Immature natural killer cell (primary cell): Measurements from ENCODE around the gene HEATR5A. TPM values are rescaled to one million over a fixed set of nuclear protein-coding genes. Genes with fewer than 3 reads are reported as not detected.
A peak's percentile ranks its signal among the peaks of the same experiment; 100 is the strongest.
"Not testable (repeated sequence)": the region's sequence is repeated elsewhere in the genome, so short reads cannot be mapped to it uniquely, and the experiment has no call there.

ENCODE experiments used
- DNase-seq, 3 donors: peaks; one replicate each; pipeline ENCODE4 v3.0.0; 2022; ENCODE audit warnings: mixed read lengths in 1 of 3
- H3K27ac Mint-ChIP-seq, 6 donors: one replicate each; pipeline ENCODE4 v1.8.0; 2020; ENCODE audit warnings: mixed read lengths in 6 of 6, mild to moderate bottlenecking in 5 of 6, inconsistent platforms in 4 of 6, moderate library complexity in 3 of 6
- H3K27me3 Mint-ChIP-seq, 3 donors: one replicate each; pipeline ENCODE4 v1.8.0; 2020 to 2021; ENCODE audit warnings: low read depth in 3 of 3, mild to moderate bottlenecking in 3 of 3, mixed read lengths in 3 of 3, moderate library complexity in 3 of 3, inconsistent platforms in 1 of 3
- H3K36me3 Mint-ChIP-seq, 3 donors: one replicate each; pipeline ENCODE4 v1.8.0; 2020; ENCODE audit warnings: mixed read lengths in 3 of 3, inconsistent platforms in 2 of 3, mild to moderate bottlenecking in 2 of 3
- H3K4me1 Mint-ChIP-seq, 2 donors: one replicate each; pipeline ENCODE4 v1.8.0; 2020; ENCODE audit warnings: inconsistent platforms in 2 of 2, mild to moderate bottlenecking in 2 of 2, mixed read lengths in 2 of 2, moderate library complexity in 1 of 2
- H3K4me3 Mint-ChIP-seq, 5 donors: one replicate each; pipeline ENCODE4 v1.8.0; 2020; ENCODE audit warnings: mild to moderate bottlenecking in 5 of 5, mixed read lengths in 5 of 5, inconsistent platforms in 3 of 5, moderate library complexity in 3 of 5
- H3K9me3 Mint-ChIP-seq, 6 donors: one replicate each; pipeline ENCODE4 v1.8.0; 2020; ENCODE audit warnings: mild to moderate bottlenecking in 6 of 6, mixed read lengths in 6 of 6, inconsistent platforms in 4 of 6, moderate library complexity in 3 of 6
- polyA plus RNA-seq, 3 donors: library from polyadenylated mRNA; unstranded; fragments of 300-500 nt; fragmentation: Illumina TruSeq; gene quantifications; one replicate each; pipeline ENCODE4 v1.2.3, GENCODE V29; 2021

HEATR5A gene
- 1 to 10 TPM; 7.7 to 8.9 (median 8.9) TPM for polyA plus RNA-seq

GRCh38 chr14:31420319-31421111, at the start of gene HEATR5A:
TSS of gene HEATR5A (minus strand) at chr14:31420550. CDS start at chr14:31402975, 17,575 bp downstream.
- H3K36me3 Mint-ChIP-seq = no peaks in the 10 kb centered on the region
- H3K4me1 Mint-ChIP-seq = peaks cover 20 to 38% of the 10 kb centered on the region in 2 donors
- peak within 1 kb of the TSS; percentile 94 to 98 (median 98) for H3K4me3 Mint-ChIP-seq
- DNase-seq = peak; percentile 90 to 92 (median 91)
- no peaks in the 10 kb centered on the region for H3K9me3 Mint-ChIP-seq
- peak within 1 kb of the TSS; percentile 85 to 95 (median 92) for H3K27ac Mint-ChIP-seq
- peaks cover 1 to 3% (median 2%) of the 10 kb centered on the region in 3 donors for H3K27me3 Mint-ChIP-seq

DNA sequence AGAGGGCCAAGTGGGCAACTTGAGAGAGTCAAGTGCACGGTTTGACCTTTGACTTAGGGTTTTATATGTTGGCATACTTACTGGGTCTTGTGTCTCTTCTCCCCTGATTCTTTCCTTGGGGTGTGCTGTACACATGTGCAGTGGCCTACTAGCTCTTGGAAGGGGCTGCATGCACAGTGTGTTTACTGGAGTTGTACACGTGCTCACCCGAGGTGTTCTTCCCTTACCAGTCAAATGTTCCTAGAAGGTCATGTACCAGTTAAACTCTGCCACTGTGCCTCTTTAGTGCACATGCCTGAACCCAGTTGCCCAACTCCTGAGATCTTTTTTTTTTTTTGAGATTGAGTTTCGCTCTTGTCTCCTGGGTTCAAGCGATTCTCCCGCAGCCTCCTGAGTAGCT, 46.2 kb upstream of the HEATR5A start:
- no peaks in the 10 kb centered on the region for H3K9me3 Mint-ChIP-seq
- H3K36me3 Mint-ChIP-seq = no peaks in the 10 kb centered on the region
- no peak for DNase-seq
- no peak overlapping the region for H3K4me3 Mint-ChIP-seq
- H3K27me3 Mint-ChIP-seq = peaks cover 2 to 7% (median 7%) of the 10 kb centered on the region in 3 donors
- H3K4me1 Mint-ChIP-seq = no peaks in the 10 kb centered on the region
- no peak overlapping the region for H3K27ac Mint-ChIP-seq

DNA sequence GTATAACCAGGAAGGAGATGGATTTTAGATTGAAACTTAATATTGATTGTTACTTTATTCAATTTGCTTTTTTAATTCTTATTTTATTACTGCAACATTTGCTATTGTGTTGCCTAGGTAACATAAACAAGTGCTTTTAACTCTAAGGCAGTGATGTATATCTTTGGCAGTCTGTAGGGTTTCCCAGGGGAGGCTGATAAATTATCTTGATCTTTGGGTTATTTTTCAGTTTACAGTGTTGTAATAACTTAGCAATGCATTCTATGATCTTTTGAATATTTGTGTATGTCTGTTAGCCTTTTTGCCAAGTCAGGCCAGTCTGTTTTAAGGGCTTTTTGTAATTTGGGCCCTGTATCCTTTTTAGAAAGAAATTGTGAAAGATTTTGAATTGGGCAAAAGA, 44.8 kb upstream of the HEATR5A start:
- DNase-seq = no peak
- no peak overlapping the region for H3K4me3 Mint-ChIP-seq
- H3K36me3 Mint-ChIP-seq = no peaks in the 10 kb centered on the region
- H3K27ac Mint-ChIP-seq = no peak overlapping the region
- H3K27me3 Mint-ChIP-seq = peaks cover 0 to 7% (median 5%) of the 10 kb centered on the region in 3 donors
- no peaks in the 10 kb centered on the region for H3K4me1 Mint-ChIP-seq
- H3K9me3 Mint-ChIP-seq = no peaks in the 10 kb centered on the region

GRCh38 chr14:31462450-31462849, 42.1 kb upstream of the HEATR5A start:
- not testable (repeated sequence) for H3K4me3 Mint-ChIP-seq, H3K27ac Mint-ChIP-seq, H3K36me3 Mint-ChIP-seq, H3K27me3 Mint-ChIP-seq, H3K9me3 Mint-ChIP-seq, DNase-seq
- peaks cover 7 to 11% of the 10 kb centered on the region in 2 donors for H3K4me1 Mint-ChIP-seq

- no peaks in the 10 kb centered on the region for H3K36me3 Mint-ChIP-seq
- peaks cover 0 to 9% (median 6%) of the 10 kb centered on the region in 3 donors for H3K27me3 Mint-ChIP-seq
- H3K4me1 Mint-ChIP-seq = peaks cover 13 to 21% of the 10 kb centered on the region in 2 donors
- H3K4me3 Mint-ChIP-seq = no peak overlapping the region
- no peaks in the 10 kb centered on the region for H3K9me3 Mint-ChIP-seq
- no peak for DNase-seq
- H3K27ac Mint-ChIP-seq = no peak overlapping the region
Observed at GRCh38 chr14:31461545-31461944, 41.2 kb upstream of the HEATR5A start.

DNA sequence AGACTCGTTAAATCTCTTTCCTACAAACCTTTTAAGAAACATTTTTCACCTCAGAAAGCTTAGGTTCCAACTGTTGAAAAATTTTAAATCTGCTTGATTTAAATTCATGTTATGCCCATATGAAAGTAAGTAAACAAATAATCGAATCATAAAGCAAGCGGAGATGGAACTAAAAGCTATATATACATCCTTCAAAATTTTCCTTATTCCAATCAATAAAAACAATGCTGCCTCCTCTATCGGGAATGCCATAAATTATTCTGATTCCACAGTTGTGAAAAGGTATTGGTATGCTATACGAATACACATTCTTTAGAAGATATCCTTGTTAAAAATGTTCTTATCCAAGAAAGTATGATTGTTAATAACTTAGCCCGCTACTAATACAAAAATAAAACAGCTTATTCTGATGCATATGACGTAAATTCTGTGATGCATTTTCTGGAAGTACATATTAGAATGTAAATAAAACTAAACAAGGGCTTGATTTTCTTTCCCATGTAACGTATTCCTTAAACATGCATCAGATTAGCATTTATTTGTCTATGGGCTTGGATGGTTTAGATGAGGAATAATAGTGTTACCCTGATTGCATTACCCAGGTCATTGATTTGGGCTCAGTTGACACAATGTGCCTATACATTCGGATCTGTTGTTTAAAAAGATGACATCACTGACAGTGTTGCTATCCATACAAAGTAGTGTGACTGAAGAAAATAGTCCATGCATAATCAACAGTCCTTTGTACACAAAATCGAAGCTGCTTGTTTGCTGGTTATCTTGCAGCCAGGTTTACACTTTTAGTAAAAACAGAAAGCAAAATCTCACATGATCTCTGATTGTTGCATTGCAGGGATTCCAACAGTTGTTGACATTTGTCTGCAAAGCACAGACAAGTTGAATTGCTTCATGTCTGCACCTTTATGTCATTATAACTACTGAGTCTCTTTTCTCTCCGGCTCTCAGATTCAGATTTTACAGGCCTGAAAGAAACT, 37.6 kb upstream of the HEATR5A start:
- H3K9me3 Mint-ChIP-seq = no peaks in the 10 kb centered on the region
- no peak for DNase-seq

DNA sequence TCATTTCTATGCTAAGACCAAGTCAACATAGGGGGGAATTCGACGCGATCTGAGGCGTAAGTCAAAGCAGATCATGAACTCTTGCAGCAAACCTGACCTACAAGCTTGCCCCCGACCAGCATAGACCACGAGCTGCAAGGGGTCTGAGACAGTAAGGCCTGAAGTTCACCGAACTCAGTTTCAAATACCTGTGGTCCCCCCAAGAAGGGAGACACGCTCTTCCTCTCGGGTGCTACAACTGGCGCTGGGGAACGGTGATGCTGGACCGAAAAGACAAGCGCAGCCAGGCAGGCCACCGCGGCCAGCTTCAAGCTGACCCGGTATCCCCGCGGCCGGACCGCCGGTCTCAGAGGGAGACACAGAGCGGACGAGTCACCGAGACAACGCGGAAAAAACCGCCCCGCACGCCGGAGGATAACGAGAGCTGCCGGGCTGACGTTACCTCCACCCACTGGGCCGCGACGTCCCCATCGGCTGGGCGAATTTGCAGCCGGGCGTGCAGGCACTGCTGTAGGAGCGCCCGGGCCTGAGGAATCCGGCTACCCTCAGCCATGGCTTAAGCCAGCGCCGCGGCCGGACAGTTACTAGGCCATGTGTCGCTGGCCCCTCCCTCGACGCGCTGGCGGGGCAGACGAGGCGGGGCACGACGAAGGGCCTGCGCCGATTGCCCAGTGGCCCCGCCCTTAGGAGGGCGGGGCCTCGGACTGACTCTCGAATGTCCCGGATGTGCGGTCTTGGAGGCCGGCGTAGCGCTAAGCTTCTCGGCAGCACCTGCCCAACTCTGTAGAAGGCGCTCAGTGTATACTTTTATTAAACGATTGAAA, 36.7 kb upstream of the HEATR5A start, which contains the start of gene DTD2:
Gene DTD2, minus strand, starts transcription at position 666 of the 824 bp plus-strand sequence. Its CDS starts 113 bp downstream, at position 553.
- H3K4me1 Mint-ChIP-seq = peaks cover 24 to 36% of the 10 kb centered on the region in 2 donors
- peak within 1 kb of the TSS; percentile 92 to 96 (median 96) for H3K4me3 Mint-ChIP-seq
- peaks cover 0 to 6% (median 6%) of the 10 kb centered on the region in 3 donors for H3K27me3 Mint-ChIP-seq
- DNase-seq = peak; percentile 85 to 90 (median 89)
- peaks cover 0 to 7% (median 0%) of the 10 kb centered on the region in 3 donors for H3K36me3 Mint-ChIP-seq
- H3K9me3 Mint-ChIP-seq = no peaks in the 10 kb centered on the region
- H3K27ac Mint-ChIP-seq = peak within 1 kb of the TSS; percentile 82 to 97 (median 96)

More for the DNA sequence above, 37.6 kb upstream of the HEATR5A start:
- H3K27me3 Mint-ChIP-seq = peaks cover 0 to 6% (median 6%) of the 10 kb centered on the region in 3 donors
- peaks cover 24 to 36% of the 10 kb centered on the region in 2 donors for H3K4me1 Mint-ChIP-seq
- H3K36me3 Mint-ChIP-seq = peaks cover 0 to 4% (median 0%) of the 10 kb centered on the region in 3 donors
- H3K27ac Mint-ChIP-seq = peak overlapping the region; percentile 82 to 97 (median 96)
- peak overlapping the region; percentile 92 to 96 (median 96) for H3K4me3 Mint-ChIP-seq

- Mint-ChIP-seq H3K27me3 (no peaks in the 10 kb centered on the region), H3K27ac (no peak overlapping the region), H3K36me3 (peaks cover 11 to 29% (median 13%) of the 10 kb centered on the region in 3 donors), H3K4me3 (no peak overlapping the region), H3K9me3 (no peaks in the 10 kb centered on the region), H3K4me1 (peaks cover 3 to 5% of the 10 kb centered on the region in 2 donors)
- peak in 1 of 3 donors; percentile 26 for DNase-seq
Observed at GRCh38 chr14:31449971-31450610, 29.7 kb upstream of the HEATR5A start.

- Mint-ChIP-seq H3K27ac (no peak overlapping the region), H3K4me1 (no peaks in the 10 kb centered on the region), H3K4me3 (no peak overlapping the region), H3K27me3 (peaks cover 0 to 1% (median 0%) of the 10 kb centered on the region in 3 donors), H3K36me3 (peaks cover 13 to 29% (median 15%) of the 10 kb centered on the region in 3 donors), H3K9me3 (no peaks in the 10 kb centered on the region)
- DNase-seq = no peak
Observed at GRCh38 chr14:31449136-31449535, 28.8 kb upstream of the HEATR5A start.

- Mint-ChIP-seq H3K4me1 (no peaks in the 10 kb centered on the region), H3K36me3 (peaks cover 10 to 13% (median 12%) of the 10 kb centered on the region in 3 donors), H3K27me3 (peaks cover 0 to 2% (median 0%) of the 10 kb centered on the region in 3 donors), H3K27ac (no peak overlapping the region), H3K4me3 (no peak overlapping the region), H3K9me3 (no peaks in the 10 kb centered on the region)
- DNase-seq = no peak
Observed at GRCh38 chr14:31445703-31446102, 25.4 kb upstream of the HEATR5A start.

DNA sequence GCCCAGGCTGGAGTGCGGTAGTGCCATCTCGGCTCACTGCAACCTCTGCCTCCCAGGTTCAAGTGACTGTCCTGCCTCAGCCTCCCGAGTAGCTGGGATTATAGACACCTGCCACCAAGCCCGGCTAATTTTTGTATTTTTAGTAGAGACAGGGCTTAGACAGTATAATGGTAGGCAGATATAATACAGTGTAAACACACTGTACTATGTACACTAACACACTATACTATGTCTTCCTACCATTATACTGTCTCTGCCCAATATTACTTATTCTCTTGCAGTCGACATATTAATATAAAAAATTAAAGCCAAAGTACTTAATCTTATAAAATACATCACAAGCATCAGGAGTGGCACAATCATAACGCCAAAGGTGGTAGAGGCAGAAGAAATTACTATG, 21.9 kb upstream of the HEATR5A start:
- no peaks in the 10 kb centered on the region for H3K4me1 Mint-ChIP-seq
- no peak overlapping the region for H3K4me3 Mint-ChIP-seq

GRCh38 chr14:31441273-31442111, 21.1 kb upstream of the HEATR5A start:
- H3K9me3 Mint-ChIP-seq = no peaks in the 10 kb centered on the region
- peaks cover 0 to 2% (median 0%) of the 10 kb centered on the region in 3 donors for H3K27me3 Mint-ChIP-seq
- H3K27ac Mint-ChIP-seq = no peak overlapping the region
- peaks cover 4 to 15% (median 12%) of the 10 kb centered on the region in 3 donors for H3K36me3 Mint-ChIP-seq
- H3K4me3 Mint-ChIP-seq = no peak overlapping the region
- DNase-seq = no peak
- no peaks in the 10 kb centered on the region for H3K4me1 Mint-ChIP-seq

More for the DNA sequence above, 21.9 kb upstream of the HEATR5A start:
- no peak for DNase-seq
- Mint-ChIP-seq H3K27me3 (peaks cover 0 to 2% (median 0%) of the 10 kb centered on the region in 3 donors), H3K36me3 (peaks cover 4 to 15% (median 12%) of the 10 kb centered on the region in 3 donors), H3K27ac (no peak overlapping the region), H3K9me3 (no peaks in the 10 kb centered on the region)
